ENCODE results near the gene PRKRA.

GRCh38 chr2:178496049-178496448 is 45.1 kb upstream of the PRKRA start:
- TF ChIP-seq, protein P1, sequence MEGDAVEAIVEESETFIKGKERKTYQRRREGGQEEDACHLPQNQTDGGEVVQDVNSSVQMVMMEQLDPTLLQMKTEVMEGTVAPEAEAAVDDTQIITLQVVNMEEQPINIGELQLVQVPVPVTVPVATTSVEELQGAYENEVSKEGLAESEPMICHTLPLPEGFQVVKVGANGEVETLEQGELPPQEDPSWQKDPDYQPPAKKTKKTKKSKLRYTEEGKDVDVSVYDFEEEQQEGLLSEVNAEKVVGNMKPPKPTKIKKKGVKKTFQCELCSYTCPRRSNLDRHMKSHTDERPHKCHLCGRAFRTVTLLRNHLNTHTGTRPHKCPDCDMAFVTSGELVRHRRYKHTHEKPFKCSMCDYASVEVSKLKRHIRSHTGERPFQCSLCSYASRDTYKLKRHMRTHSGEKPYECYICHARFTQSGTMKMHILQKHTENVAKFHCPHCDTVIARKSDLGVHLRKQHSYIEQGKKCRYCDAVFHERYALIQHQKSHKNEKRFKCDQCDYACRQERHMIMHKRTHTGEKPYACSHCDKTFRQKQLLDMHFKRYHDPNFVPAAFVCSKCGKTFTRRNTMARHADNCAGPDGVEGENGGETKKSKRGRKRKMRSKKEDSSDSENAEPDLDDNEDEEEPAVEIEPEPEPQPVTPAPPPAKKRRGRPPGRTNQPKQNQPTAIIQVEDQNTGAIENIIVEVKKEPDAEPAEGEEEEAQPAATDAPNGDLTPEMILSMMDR (IDR thresholded peaks at IDR 0.05), result no peak
- TF ChIP-seq POLR2A (IDR thresholded peaks at IDR 0.05), result no peak
